ENCODE results near the gene PLEKHA7.
"Not testable (repeated sequence)": the region's sequence is repeated elsewhere in the genome, so short reads cannot be mapped to it uniquely, and the experiment has no call there.

PLEKHA7 gene

DNA sequence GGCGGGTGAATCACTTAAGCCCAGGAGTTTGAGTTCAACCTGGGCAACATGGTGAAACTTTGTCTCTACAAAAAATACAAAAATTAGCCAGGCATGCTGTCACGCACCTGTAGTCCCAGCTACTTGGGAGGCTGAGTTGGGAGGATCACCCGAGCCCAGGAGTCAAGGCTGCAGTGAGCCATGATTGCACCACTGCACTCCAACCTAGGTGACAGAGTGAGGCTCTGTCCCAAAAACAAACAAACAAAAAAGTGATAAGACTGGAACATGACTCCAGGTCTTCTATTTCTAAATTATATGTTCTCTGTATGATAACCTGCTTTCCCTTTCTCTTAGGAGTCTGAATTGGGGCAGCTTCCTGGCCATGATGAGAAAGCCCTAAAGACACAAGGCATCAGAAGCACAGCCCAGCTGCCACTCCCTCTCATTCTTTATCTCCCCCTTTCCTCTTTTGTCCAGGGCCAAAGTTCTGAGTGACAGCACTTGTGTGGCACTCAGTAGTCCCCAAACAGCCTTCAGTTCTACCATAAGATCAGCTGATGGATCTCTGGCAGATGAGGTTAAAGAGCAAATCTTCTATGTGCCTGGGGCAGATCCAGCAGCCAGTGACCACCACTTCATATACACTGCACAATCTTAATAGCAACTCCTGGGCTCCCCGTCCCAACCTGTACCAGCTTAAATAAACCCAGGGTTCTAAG, 139.8 kb downstream of the PLEKHA7 start:
- no peak for DNase-seq (ENCODE audit: extremely low read depth, low read depth)
- TF ChIP-seq, protein P1, sequence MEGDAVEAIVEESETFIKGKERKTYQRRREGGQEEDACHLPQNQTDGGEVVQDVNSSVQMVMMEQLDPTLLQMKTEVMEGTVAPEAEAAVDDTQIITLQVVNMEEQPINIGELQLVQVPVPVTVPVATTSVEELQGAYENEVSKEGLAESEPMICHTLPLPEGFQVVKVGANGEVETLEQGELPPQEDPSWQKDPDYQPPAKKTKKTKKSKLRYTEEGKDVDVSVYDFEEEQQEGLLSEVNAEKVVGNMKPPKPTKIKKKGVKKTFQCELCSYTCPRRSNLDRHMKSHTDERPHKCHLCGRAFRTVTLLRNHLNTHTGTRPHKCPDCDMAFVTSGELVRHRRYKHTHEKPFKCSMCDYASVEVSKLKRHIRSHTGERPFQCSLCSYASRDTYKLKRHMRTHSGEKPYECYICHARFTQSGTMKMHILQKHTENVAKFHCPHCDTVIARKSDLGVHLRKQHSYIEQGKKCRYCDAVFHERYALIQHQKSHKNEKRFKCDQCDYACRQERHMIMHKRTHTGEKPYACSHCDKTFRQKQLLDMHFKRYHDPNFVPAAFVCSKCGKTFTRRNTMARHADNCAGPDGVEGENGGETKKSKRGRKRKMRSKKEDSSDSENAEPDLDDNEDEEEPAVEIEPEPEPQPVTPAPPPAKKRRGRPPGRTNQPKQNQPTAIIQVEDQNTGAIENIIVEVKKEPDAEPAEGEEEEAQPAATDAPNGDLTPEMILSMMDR (IDR thresholded peaks at IDR 0.05; ENCODE audit: low read depth, low read length), result no peak

DNA sequence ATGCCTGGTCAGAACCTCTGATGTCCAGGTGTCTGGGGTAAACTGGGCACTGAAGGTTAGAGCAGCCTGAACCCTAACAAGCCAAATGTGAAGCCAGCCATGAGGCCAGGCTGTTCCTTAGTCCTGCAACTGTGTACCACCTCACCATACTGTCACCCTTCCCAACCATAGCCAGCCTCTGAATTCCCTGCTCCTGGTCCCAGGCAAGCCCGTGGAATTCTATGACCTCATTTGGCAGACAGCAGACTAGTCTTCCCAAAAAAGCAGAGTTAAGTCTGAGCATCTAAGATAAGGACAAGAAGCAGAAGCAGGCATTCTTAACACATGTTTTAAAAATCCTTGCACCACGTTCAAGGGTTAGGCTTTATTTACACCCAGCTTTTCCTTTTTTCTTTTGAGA, 140.9 kb downstream of the PLEKHA7 start:
- TF ChIP-seq, protein P1 (IDR thresholded peaks at IDR 0.05; ENCODE audit: low read depth, low read length), result no peak
- no peak for DNase-seq (ENCODE audit: extremely low read depth, low read depth)

DNA sequence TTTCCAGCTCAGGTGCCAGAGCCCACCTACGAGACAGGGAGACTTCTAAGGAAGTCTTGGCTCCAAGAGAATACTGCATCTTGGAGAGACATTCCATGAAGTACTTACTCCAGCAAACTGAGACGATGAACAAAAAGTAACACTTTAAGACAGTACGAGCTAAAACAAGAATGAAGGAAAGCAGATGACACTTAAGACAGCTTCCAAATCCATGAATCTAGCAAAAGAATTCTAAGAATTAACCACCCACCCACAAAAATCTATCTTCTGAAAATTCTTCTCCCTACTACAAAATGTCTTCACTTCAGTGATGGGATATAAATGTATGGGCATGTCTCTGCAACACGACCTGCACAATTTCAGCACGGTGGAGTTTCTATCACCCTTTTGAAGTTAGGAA, 142.8 kb downstream of the PLEKHA7 start:
- DNase-seq (ENCODE audit: extremely low read depth, low read depth), result no peak
- TF ChIP-seq, protein P1 (IDR thresholded peaks at IDR 0.05; ENCODE audit: low read depth, low read length), result no peak

DNA sequence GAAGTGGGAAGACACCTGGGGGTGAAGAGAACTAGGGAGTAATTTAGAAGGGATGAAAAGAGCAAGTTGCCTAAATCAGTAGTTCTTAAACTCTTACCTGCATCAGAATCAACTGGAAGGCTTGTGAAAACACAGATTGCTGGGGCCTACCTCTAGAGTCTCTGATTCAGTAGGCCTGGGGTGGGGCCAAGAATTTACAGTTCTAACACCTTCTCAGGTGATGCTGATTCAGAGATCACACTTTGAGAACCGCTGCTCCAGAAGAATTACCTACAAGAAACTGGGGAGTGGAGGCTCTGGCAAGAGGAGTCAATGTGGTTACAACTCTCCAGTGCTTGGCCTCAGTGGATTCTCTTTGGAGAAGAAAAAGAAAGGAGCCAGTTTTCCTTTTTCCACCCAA, 147.1 kb downstream of the PLEKHA7 start:
- DNase-seq (ENCODE audit: extremely low read depth, low read depth), result no peak
- TF ChIP-seq, protein P1 (IDR thresholded peaks at IDR 0.05; ENCODE audit: low read depth, low read length), result no peak

DNA sequence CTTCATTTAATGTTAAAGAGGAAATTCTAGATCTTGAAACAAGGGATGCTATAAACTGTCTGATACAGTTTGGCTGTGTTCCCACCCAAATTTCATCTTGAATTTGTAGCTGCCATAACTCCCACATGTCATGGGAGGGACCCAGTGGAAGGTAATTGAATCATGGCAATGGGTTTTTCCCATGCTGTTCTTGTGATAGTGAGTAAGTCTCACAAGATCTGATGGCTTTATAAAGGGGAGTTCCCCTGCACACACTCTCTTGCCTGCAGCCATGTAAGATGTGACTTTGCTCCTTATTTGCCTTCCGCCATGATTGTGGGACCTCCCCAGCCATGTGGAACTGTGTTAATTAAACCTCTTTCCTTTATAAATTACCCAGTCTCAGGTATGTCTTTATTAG, 149.8 kb downstream of the PLEKHA7 start:
- not testable (repeated sequence) for DNase-seq (ENCODE audit: extremely low read depth, low read depth)

DNA sequence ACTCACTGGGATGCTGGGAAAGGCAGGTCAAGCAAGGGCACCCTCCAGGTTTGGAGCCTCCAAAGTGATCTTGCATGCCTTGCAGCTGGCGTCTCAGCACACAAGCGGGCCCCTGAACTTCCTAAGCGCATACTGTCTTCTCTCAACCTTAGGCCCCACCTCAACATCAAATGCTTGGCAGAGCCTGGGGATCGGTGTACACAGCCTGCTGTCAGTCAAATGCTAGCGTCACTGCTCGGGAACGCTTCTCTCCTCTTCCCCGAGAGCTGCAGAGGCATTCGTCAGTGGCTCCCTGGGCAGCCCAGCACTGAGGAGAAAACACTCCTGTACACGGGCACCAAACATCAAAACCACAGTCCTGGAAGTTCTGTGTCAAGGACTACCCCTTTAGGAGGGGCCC, 150.8 kb downstream of the PLEKHA7 start:
- TF ChIP-seq, protein P1 (IDR thresholded peaks at IDR 0.05; ENCODE audit: low read depth, low read length), result no peak
- DNase-seq (ENCODE audit: extremely low read depth, low read depth), result no peak

DNA sequence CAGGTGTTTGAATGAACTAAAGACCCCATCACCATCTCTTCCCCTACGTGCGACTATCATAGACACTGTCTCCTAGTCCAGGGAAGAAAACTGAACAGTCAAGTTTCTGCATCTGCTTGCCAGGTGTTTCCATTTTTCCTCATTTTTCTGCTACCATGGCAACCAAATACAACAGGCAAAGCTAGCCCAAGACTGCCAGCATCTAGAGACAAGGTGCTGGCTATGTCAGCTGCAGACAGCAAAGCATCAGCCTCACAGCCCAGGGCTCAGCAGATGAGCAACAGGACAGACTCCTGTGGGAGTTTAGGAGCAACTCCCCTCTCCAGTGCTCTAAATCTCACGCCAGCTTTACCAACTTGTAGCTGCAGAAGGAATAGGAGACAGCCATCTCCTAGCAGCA, 151.5 kb downstream of the PLEKHA7 start:
- TF ChIP-seq, protein P1 (IDR thresholded peaks at IDR 0.05; ENCODE audit: low read depth, low read length), result no peak
- DNase-seq (ENCODE audit: extremely low read depth, low read depth), result no peak

DNA sequence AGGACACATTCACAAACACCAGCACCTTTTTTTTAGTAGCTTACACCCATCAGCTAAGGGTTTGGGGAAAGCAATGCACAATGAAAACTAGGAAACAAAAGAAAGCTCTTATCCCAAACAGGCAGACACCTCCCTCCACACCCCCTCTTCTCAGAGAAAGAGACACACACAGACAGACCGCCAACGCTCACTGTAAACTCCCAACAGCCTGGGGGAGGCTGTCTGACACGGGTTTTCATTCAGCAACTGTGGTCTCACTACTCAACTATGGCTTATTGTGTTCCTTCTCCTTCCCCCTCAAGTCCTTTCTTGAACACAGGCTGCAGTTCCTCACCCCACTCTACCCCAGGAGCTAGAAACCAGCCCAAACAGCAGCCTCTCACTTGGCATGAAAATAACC, 152.4 kb downstream of the PLEKHA7 start:
- TF ChIP-seq, protein P1 (IDR thresholded peaks at IDR 0.05; ENCODE audit: low read depth, low read length), result no peak
- no peak for DNase-seq (ENCODE audit: extremely low read depth, low read depth)
